H9 (cell line): ENCODE data around the gene PDGFRB. TPM values are rescaled to one million over a fixed set of nuclear protein-coding genes. Genes with fewer than 3 reads are reported as not detected.

ENCODE experiments used
- DNase-seq: peaks from one replicate; pipeline ENCODE4 v3.0.0-alpha.2; 2017
- H2AFZ ChIP-seq: one replicate; pipeline ENCODE4 v1.6.1; 2013; ENCODE audit warnings: mild to moderate bottlenecking, low read length, control low read depth, moderate library complexity
- H2AK5ac ChIP-seq: 2 replicates; pipeline ENCODE4 v1.6.1; 2013; ENCODE audit warnings: low read length, control low read depth, mixed read lengths; ENCODE audit not compliant: insufficient read length
- H2BK120ac ChIP-seq: one replicate; pipeline ENCODE4 v1.6.1; 2013; ENCODE audit warnings: low read depth, mild to moderate bottlenecking, low read length, control low read depth, inconsistent platforms; ENCODE audit not compliant: poor library complexity, severe bottlenecking
- H2BK12ac ChIP-seq: 2 replicates; pipeline ENCODE4 v1.6.1; 2013; ENCODE audit warnings: low read length, control low read depth, mixed read lengths, low read depth; ENCODE audit not compliant: insufficient read length
- H2BK15ac ChIP-seq: 2 replicates; pipeline ENCODE4 v1.6.1; 2013; ENCODE audit warnings: low read depth, low read length, control low read depth
- H2BK20ac ChIP-seq: one replicate; pipeline ENCODE4 v1.6.1; 2013; ENCODE audit warnings: low read depth, mild to moderate bottlenecking, low read length, control low read depth, inconsistent platforms; ENCODE audit not compliant: poor library complexity, severe bottlenecking
- H2BK5ac ChIP-seq: 2 replicates; pipeline ENCODE4 v1.6.1; 2013; ENCODE audit warnings: low read length, control low read depth, mixed read lengths; ENCODE audit not compliant: insufficient read length
- H3K14ac ChIP-seq: 2 replicates; pipeline ENCODE4 v1.6.1; 2013; ENCODE audit warnings: low read length, control low read depth; ENCODE audit not compliant: insufficient read depth
- H3K18ac ChIP-seq: 2 replicates; pipeline ENCODE4 v1.6.1; 2013; ENCODE audit warnings: low read depth, mild to moderate bottlenecking, mixed read lengths, low read length, control low read depth; ENCODE audit not compliant: insufficient read length
- H3K23ac ChIP-seq: 2 replicates; pipeline ENCODE4 v1.6.1; 2013; ENCODE audit warnings: low read length, control low read depth, mixed read lengths, low read depth; ENCODE audit not compliant: insufficient read length
- H3K23me2 ChIP-seq: 2 replicates; pipeline ENCODE4 v1.6.1; 2013; ENCODE audit warnings: low read depth, mild to moderate bottlenecking, mixed read lengths, low read length, control low read depth; ENCODE audit not compliant: insufficient read length, poor library complexity, severe bottlenecking
- H3K27ac ChIP-seq: 2 replicates; pipeline ENCODE4 v1.5.1; 2013; ENCODE audit warnings: low read length, control low read depth, mixed read lengths, low read depth; ENCODE audit not compliant: insufficient read length
- H3K27me3 ChIP-seq: 2 replicates; pipeline ENCODE4 v1.6.1; 2013; ENCODE audit warnings: low read length, control low read depth, inconsistent platforms; ENCODE audit not compliant: insufficient read depth
- H3K4ac ChIP-seq: 2 replicates; pipeline ENCODE4 v1.6.1; 2013; ENCODE audit warnings: low read depth, mild to moderate bottlenecking, control low read depth, inconsistent platforms, low read length, moderate library complexity
- H3K4me1 ChIP-seq: 2 replicates; pipeline ENCODE4 v1.6.1; 2013; ENCODE audit warnings: low read length, control low read depth, inconsistent platforms; ENCODE audit not compliant: insufficient read depth
- H3K4me2 ChIP-seq: 2 replicates; pipeline ENCODE4 v1.6.1; 2013; ENCODE audit warnings: low read length, control low read depth, mixed read lengths; ENCODE audit not compliant: insufficient read length, insufficient read depth
- H3K56ac ChIP-seq: 2 replicates; pipeline ENCODE4 v1.6.1; 2013; ENCODE audit warnings: low read depth, mild to moderate bottlenecking, mixed read lengths, low read length, control low read depth; ENCODE audit not compliant: insufficient read length
- H3K79me1 ChIP-seq: 2 replicates; pipeline ENCODE4 v1.6.1; 2013; ENCODE audit warnings: low read depth, mild to moderate bottlenecking, moderate library complexity, low read length, control low read depth, inconsistent platforms; ENCODE audit not compliant: insufficient read depth, poor library complexity, severe bottlenecking
- H3K79me2 ChIP-seq: 2 replicates; pipeline ENCODE4 v1.6.1; 2013; ENCODE audit warnings: low read length, control low read depth, inconsistent platforms; ENCODE audit not compliant: insufficient read depth
- H3K9ac ChIP-seq: 2 replicates; pipeline ENCODE4 v1.6.1; 2013; ENCODE audit warnings: low read length, control low read depth, mixed read lengths; ENCODE audit not compliant: insufficient read length; ENCODE audit errors: extremely low read depth
- H3K9me3 ChIP-seq: one replicate; pipeline ENCODE4 v1.6.1; 2013; ENCODE audit warnings: low read depth, low read length, inconsistent platforms; ENCODE audit not compliant: control insufficient read depth
- H3T11ph ChIP-seq: one replicate; pipeline ENCODE4 v1.6.1; 2013; ENCODE audit warnings: mild to moderate bottlenecking, low read length, control low read depth, inconsistent platforms
- H4K20me1 ChIP-seq: one replicate; pipeline ENCODE4 v1.6.1; 2013; ENCODE audit not compliant: control insufficient read depth, insufficient read length, insufficient read depth
- H4K5ac ChIP-seq: 2 replicates; pipeline ENCODE4 v1.6.1; 2013; ENCODE audit warnings: low read depth, mild to moderate bottlenecking, mixed read lengths, low read length, control low read depth; ENCODE audit not compliant: insufficient read length
- H4K8ac ChIP-seq: replicated peaks from 2 replicates; pipeline ENCODE4 v1.6.1; 2013; ENCODE audit warnings: low read length, control low read depth, mixed read lengths, low read depth; ENCODE audit not compliant: insufficient read length
- H4K91ac ChIP-seq: 2 replicates; pipeline ENCODE4 v1.6.1; 2013; ENCODE audit warnings: low read depth, mild to moderate bottlenecking, moderate library complexity, mixed read lengths, low read length, control low read depth; ENCODE audit not compliant: insufficient read length
- H3K27ac Mint-ChIP-seq, 3 experiments: 2 replicates in 2 of 3; 3 replicates in 1 of 3; pipeline ENCODE4 v1.8.0; 2020 to 2021; ENCODE audit warnings: mixed read lengths in 3 of 3, mild to moderate bottlenecking in 1 of 3, moderate library complexity in 1 of 3
- H3K27me3 Mint-ChIP-seq: 2 replicates; pipeline ENCODE4 v1.8.0; 2021; ENCODE audit warnings: low read depth, mild to moderate bottlenecking, moderate library complexity, mixed read lengths
- H3K36me3 Mint-ChIP-seq, 3 experiments: 2 replicates in 2 of 3; 3 replicates in 1 of 3; pipeline ENCODE4 v1.8.0; 2020 to 2021; ENCODE audit warnings: low read depth in 3 of 3, mixed read lengths in 3 of 3; ENCODE audit not compliant: insufficient read depth in 1 of 3
- H3K4me1 Mint-ChIP-seq, 2 experiments: 2 replicates each; pipeline ENCODE4 v1.8.0; 2020; ENCODE audit warnings: mixed read lengths in 2 of 2
- H3K4me3 Mint-ChIP-seq, 2 experiments: 2 replicates in 1 of 2; 3 replicates in 1 of 2; pipeline ENCODE4 v1.8.0; 2020 to 2021; ENCODE audit warnings: mild to moderate bottlenecking in 2 of 2, mixed read lengths in 2 of 2, moderate library complexity in 1 of 2
- H3K9me3 Mint-ChIP-seq, 2 experiments: 2 replicates in 1 of 2; 3 replicates in 1 of 2; pipeline ENCODE4 v1.8.0; 2020; ENCODE audit warnings: mild to moderate bottlenecking in 2 of 2, mixed read lengths in 2 of 2, moderate library complexity in 1 of 2
- CTCF ChIP-seq: fragments of 200-600 bp; sonication (generic); conservative IDR thresholded peaks from 3 replicates; pipeline ENCODE4 v1.8.0; 2021; ENCODE audit warnings: antibody characterized with exemption, mild to moderate bottlenecking
- WGBS: extraction: QIAGEN DNeasy Blood & Tissue Kit; methylation state at CpG from one replicate; pipeline ENCODE4 v1.1.7; 2013; ENCODE audit warnings: missing lambda C conversion rate, low lambda C conversion rate, mixed read lengths; ENCODE audit not compliant: insufficient read length; ENCODE audit errors: extremely low coverage; 5-methylcytosine and 5-hydroxymethylcytosine counted together
- total RNA-seq: library from RNA; stranded (reverse); gene quantifications from 2 replicates; pipeline ENCODE4 v1.2.1, GENCODE V29; 2021

PDGFRB gene
- total RNA-seq, 1 experiment from 2014 or later: 2.2 TPM

GRCh38 chr5:150139334-150139733, 16.3 kb downstream of the PDGFRB start:
- H2BK120ac ChIP-seq: no peak overlapping the region
- H3K9me3 Mint-ChIP-seq: no peaks in the 10 kb centered on the region
- H3K79me1 ChIP-seq: no peaks in the 10 kb centered on the region
- peaks cover 2% of the 10 kb centered on the region for H4K20me1 ChIP-seq
- no peak overlapping the region for H4K8ac ChIP-seq
- H3K14ac ChIP-seq: no peak overlapping the region
- H3K23ac ChIP-seq: no peak overlapping the region
- H2BK15ac ChIP-seq: no peak overlapping the region
- no peak overlapping the region for H2AFZ ChIP-seq
- no peaks in the 10 kb centered on the region for H3K79me2 ChIP-seq
- no peak overlapping the region for H3T11ph ChIP-seq
- WGBS: no CpG with 5 or more reads among the region's 6 CpGs
- H2BK5ac ChIP-seq: no peak overlapping the region
- no peak for DNase-seq
- no peaks in the 10 kb centered on the region for H3K27me3 ChIP-seq
- no peak overlapping the region for H2BK20ac ChIP-seq
- no peaks in the 10 kb centered on the region for H3K36me3 Mint-ChIP-seq
- no peak overlapping the region for H3K27ac ChIP-seq
- peaks cover 20% of the 10 kb centered on the region; the same call in 1 of the 2 replicates for H3K4me1 ChIP-seq
- H3K4me3 Mint-ChIP-seq: peak overlapping the region in 1 of 2 experiments; percentile 62; a peak in 2 of 5 replicates
- H3K27ac Mint-ChIP-seq: peak overlapping the region in 1 of 3 experiments; percentile 90; a peak in 2 of 7 replicates
- no peak overlapping the region for H3K9ac ChIP-seq
- no peaks in the 10 kb centered on the region for H3K23me2 ChIP-seq
- peaks cover 33% of the 10 kb centered on the region for H3K27me3 Mint-ChIP-seq
- H3K56ac ChIP-seq: no peak overlapping the region
- no peak overlapping the region for H4K5ac ChIP-seq
- no peak overlapping the region for H4K91ac ChIP-seq
- H2AK5ac ChIP-seq: no peak overlapping the region
- H3K4me1 Mint-ChIP-seq: peaks cover 54 to 69% of the 10 kb centered on the region in 2 experiments
- no peak overlapping the region for H2BK12ac ChIP-seq
- peak overlapping the region; percentile 13 for H3K4me2 ChIP-seq
- no peaks in the 10 kb centered on the region for H3K9me3 ChIP-seq
- H3K4ac ChIP-seq: no peak overlapping the region
- no peak for TF ChIP-seq CTCF
- no peak overlapping the region for H3K18ac ChIP-seq
